Lower leg skin (tissue), 3 donors: ENCODE data around the gene NAPG.

Experiments used
- POLR2A ChIP-seq, 2 donors: fragments of 450-650 bp; IDR thresholded peaks; one replicate each; pipeline ENCODE4 v1.6.1; 2016 to 2017; ENCODE audit warnings: antibody characterized with exemption in 2 of 2, mild to moderate bottlenecking in 1 of 2, moderate library complexity in 1 of 2
- TF ChIP-seq, protein P1 (sequence below), 3 donors: fragments of 450-650 bp; IDR thresholded peaks; one replicate each; pipeline ENCODE4 v1.5.1; 2016; ENCODE audit warnings: antibody characterized with exemption in 3 of 3, mild to moderate bottlenecking in 3 of 3, moderate library complexity in 2 of 3

GRCh38 chr18:10515456-10515855 is 10.4 kb upstream of the NAPG start:
- TF ChIP-seq, protein P1, sequence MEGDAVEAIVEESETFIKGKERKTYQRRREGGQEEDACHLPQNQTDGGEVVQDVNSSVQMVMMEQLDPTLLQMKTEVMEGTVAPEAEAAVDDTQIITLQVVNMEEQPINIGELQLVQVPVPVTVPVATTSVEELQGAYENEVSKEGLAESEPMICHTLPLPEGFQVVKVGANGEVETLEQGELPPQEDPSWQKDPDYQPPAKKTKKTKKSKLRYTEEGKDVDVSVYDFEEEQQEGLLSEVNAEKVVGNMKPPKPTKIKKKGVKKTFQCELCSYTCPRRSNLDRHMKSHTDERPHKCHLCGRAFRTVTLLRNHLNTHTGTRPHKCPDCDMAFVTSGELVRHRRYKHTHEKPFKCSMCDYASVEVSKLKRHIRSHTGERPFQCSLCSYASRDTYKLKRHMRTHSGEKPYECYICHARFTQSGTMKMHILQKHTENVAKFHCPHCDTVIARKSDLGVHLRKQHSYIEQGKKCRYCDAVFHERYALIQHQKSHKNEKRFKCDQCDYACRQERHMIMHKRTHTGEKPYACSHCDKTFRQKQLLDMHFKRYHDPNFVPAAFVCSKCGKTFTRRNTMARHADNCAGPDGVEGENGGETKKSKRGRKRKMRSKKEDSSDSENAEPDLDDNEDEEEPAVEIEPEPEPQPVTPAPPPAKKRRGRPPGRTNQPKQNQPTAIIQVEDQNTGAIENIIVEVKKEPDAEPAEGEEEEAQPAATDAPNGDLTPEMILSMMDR (IDR thresholded peaks at IDR 0.05): no peak
- TF ChIP-seq POLR2A (IDR thresholded peaks at IDR 0.05): no peak
